ENCODE data around the gene STAT5A.
A peak's percentile ranks its signal among the peaks of the same experiment; 100 is the strongest.
"Not testable (repeated sequence)": the region's sequence is repeated elsewhere in the genome, so short reads cannot be mapped to it uniquely, and the experiment has no call there.

The STAT5A gene

DNA sequence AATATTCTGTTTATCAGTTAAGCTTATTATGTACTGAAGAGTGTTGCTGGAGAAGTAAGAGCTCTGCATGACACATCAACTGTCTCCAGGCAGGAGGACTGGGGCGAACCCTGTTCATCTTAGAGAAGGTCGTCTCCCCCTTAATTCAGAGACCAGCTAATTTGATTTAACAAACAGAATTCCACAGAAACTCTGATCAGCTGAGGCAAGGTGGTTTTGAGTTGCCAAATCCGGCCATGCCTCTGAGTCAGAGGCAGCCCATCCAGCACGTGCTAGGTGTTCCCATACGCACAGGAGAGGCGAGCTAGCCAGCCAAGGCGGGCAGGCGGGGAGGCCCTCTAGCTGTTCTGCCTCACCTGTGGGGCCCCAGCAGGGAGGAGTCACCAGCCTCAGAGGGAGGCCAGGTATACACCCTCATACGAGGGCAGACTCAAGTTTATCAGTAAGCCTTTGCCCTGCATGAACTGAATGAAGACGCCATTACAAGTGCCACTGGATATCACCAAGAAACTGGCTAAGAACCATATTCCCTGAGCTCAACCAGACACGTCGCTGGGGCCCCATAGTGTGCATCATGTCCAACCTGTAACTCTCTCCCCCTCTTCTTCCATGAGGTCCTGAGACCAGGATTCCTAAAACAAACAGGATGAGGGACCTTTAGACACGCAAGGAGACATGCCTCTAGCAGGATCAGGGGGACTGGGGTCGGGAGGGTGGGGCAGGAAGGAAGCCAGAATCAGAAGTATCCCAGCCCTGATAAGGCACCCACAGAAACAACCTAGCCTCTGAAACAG, 25.7 kb downstream of the STAT5A start:
- H3K4me1 Mint-ChIP-seq (ENCODE audit: low read depth), result peaks cover 87% of the 10 kb centered on the region
- peak overlapping the region; percentile 37 for H3K4me3 Mint-ChIP-seq
- no peaks in the 10 kb centered on the region for H3K9me3 Mint-ChIP-seq

GRCh38 chr17:42315402-42316156, 27.3 kb downstream of the STAT5A start:
- H3K27me3 Mint-ChIP-seq, result no peaks in the 10 kb centered on the region
- H3K4me3 Mint-ChIP-seq, result no peak overlapping the region
- peaks cover 84% of the 10 kb centered on the region for H3K4me1 Mint-ChIP-seq (ENCODE audit: low read depth)
- H3K36me3 Mint-ChIP-seq (ENCODE audit: low read depth), result peaks cover 67% of the 10 kb centered on the region
- H3K27ac Mint-ChIP-seq, result peak overlapping the region; percentile 56
- H3K9me3 Mint-ChIP-seq, result no peaks in the 10 kb centered on the region

More for the DNA sequence above, 25.7 kb downstream of the STAT5A start:
- Mint-ChIP-seq H3K27ac (peak overlapping the region; percentile 78), H3K27me3 (no peaks in the 10 kb centered on the region), H3K36me3 (ENCODE audit: low read depth) (peaks cover 71% of the 10 kb centered on the region)

- Mint-ChIP-seq H3K27ac (no peak overlapping the region), H3K36me3 (ENCODE audit: low read depth) (peaks cover 64% of the 10 kb centered on the region), H3K4me3 (peak overlapping the region; percentile 50), H3K27me3 (no peaks in the 10 kb centered on the region), H3K9me3 (no peaks in the 10 kb centered on the region), H3K4me1 (ENCODE audit: low read depth) (peaks cover 81% of the 10 kb centered on the region)
Observed at GRCh38 chr17:42316755-42317154, 28.5 kb downstream of the STAT5A start.

GRCh38 chr17:42317266-42317845, 29.1 kb downstream of the STAT5A start:
- no peaks in the 10 kb centered on the region for H3K27me3 Mint-ChIP-seq
- H3K27ac Mint-ChIP-seq, result no peak overlapping the region
- H3K9me3 Mint-ChIP-seq, result no peaks in the 10 kb centered on the region
- H3K4me3 Mint-ChIP-seq, result no peak overlapping the region
- peaks cover 66% of the 10 kb centered on the region for H3K36me3 Mint-ChIP-seq (ENCODE audit: low read depth)
- H3K4me1 Mint-ChIP-seq (ENCODE audit: low read depth), result peaks cover 81% of the 10 kb centered on the region

GRCh38 chr17:42317967-42318366, 29.7 kb downstream of the STAT5A start:
- not testable (repeated sequence) for H3K27ac Mint-ChIP-seq

DNA sequence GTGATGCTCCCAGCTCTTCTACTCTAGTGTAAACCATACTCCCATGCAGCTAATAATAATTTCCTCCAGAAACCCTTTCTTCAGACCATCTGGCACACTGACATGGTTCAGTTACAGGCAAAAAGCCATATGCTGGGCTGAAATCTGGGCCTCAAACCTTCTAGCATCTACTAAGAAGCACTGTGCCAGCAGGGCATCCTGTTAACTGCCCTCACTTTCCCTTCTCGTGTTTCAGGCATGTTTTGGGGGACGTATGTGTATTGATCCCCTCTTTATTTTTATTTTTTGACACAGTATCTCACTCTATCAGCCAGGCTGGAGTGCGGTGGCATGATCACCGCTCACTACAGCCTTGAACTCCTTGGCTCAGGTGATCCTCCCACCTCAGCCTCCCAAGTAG, 33.3 kb downstream of the STAT5A start:
- Mint-ChIP-seq H3K4me3 (no peak overlapping the region), H3K27ac (peak overlapping the region; percentile 59), H3K36me3 (ENCODE audit: low read depth) (peaks cover 72% of the 10 kb centered on the region), H3K27me3 (no peaks in the 10 kb centered on the region), H3K4me1 (ENCODE audit: low read depth) (peaks cover 63% of the 10 kb centered on the region), H3K9me3 (no peaks in the 10 kb centered on the region)

More at GRCh38 chr17:42317967-42318366, 29.7 kb downstream of the STAT5A start:
- H3K9me3 Mint-ChIP-seq, H3K4me3 Mint-ChIP-seq, H3K27me3 Mint-ChIP-seq: not testable (repeated sequence)
- Mint-ChIP-seq H3K4me1 (ENCODE audit: low read depth) (peaks cover 81% of the 10 kb centered on the region), H3K36me3 (ENCODE audit: low read depth) (peaks cover 72% of the 10 kb centered on the region)

DNA sequence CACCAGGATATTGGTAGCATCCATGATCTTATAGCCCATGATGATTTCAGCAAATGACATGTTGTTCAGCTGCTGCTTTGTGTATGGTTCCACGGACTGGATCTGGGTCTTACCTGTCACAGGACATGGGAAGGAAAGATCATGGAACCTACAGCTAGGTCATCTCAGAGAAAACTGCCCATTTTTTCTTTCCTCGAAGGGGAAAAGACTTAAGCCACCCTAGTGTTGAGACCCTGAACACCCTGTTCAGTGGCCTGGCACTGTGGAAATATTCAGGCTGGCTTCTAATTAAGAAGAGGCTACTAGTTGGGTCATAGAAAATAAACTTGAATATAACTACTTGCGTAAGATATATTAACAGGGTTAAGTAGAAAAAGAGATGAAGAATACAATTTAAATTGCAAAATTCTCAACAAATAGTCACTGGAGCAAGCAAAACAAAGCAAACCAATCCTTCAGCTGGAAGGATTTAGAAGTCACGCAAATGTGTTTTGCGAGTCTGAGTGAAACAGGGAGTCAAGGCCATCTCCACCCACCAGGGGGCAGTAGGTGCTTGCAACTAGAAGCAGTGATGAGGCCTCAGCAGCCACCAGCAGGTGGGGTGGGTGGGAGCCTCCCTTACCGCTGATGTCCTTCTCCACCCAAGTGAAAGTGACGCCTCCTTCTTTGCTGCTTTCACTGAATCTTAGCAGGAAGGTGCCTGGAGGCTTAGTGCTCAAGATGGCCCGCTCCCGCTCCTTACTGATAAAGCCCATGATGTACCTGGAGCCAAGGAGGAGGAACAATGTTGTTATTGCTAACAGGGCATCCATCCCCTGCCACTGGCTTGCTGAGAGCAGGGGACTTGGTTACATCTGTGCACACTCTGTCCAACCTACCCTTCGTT, 34.3 kb downstream of the STAT5A start:
- Mint-ChIP-seq H3K4me1 (ENCODE audit: low read depth) (peaks cover 52% of the 10 kb centered on the region), H3K36me3 (ENCODE audit: low read depth) (peaks cover 71% of the 10 kb centered on the region), H3K27ac (peak overlapping the region; percentile 38), H3K27me3 (no peaks in the 10 kb centered on the region), H3K9me3 (no peaks in the 10 kb centered on the region), H3K4me3 (no peak overlapping the region)

DNA sequence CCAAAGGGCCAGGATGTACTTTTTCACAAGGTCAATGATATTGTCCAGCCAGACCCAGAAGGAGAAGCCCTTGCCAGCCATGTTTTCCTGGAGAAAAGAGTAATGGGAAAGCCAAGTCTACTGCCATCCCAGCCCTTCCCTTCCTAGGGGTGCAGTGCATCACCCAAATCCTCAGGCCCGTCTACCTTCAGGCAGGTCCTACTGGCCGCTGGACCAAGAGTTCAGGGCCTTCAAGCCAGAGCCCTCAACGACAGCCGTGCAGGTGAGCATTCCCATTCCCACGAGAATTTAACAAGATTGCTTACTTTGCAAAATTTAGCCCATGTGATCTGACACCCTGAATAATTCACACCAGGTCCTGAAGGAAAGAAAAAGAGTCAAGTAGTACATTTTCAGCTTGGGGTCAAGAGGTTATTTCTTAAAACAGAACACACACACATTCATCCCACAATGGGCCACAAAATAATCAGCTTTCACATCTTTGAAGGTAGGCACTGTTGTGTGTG, 35.0 kb downstream of the STAT5A start:
- Mint-ChIP-seq H3K9me3 (no peaks in the 10 kb centered on the region), H3K4me3 (no peak overlapping the region), H3K27ac (peak overlapping the region; percentile 38), H3K4me1 (ENCODE audit: low read depth) (peaks cover 51% of the 10 kb centered on the region), H3K27me3 (no peaks in the 10 kb centered on the region), H3K36me3 (ENCODE audit: low read depth) (peaks cover 68% of the 10 kb centered on the region)

- H3K9me3 Mint-ChIP-seq, result no peaks in the 10 kb centered on the region
- H3K27me3 Mint-ChIP-seq, result no peaks in the 10 kb centered on the region
- peaks cover 40% of the 10 kb centered on the region for H3K4me1 Mint-ChIP-seq (ENCODE audit: low read depth)
- H3K4me3 Mint-ChIP-seq, result no peak overlapping the region
- H3K36me3 Mint-ChIP-seq (ENCODE audit: low read depth), result peaks cover 73% of the 10 kb centered on the region
- H3K27ac Mint-ChIP-seq, result peak overlapping the region; percentile 63
Observed at GRCh38 chr17:42325026-42325425, 36.7 kb downstream of the STAT5A start.

DNA sequence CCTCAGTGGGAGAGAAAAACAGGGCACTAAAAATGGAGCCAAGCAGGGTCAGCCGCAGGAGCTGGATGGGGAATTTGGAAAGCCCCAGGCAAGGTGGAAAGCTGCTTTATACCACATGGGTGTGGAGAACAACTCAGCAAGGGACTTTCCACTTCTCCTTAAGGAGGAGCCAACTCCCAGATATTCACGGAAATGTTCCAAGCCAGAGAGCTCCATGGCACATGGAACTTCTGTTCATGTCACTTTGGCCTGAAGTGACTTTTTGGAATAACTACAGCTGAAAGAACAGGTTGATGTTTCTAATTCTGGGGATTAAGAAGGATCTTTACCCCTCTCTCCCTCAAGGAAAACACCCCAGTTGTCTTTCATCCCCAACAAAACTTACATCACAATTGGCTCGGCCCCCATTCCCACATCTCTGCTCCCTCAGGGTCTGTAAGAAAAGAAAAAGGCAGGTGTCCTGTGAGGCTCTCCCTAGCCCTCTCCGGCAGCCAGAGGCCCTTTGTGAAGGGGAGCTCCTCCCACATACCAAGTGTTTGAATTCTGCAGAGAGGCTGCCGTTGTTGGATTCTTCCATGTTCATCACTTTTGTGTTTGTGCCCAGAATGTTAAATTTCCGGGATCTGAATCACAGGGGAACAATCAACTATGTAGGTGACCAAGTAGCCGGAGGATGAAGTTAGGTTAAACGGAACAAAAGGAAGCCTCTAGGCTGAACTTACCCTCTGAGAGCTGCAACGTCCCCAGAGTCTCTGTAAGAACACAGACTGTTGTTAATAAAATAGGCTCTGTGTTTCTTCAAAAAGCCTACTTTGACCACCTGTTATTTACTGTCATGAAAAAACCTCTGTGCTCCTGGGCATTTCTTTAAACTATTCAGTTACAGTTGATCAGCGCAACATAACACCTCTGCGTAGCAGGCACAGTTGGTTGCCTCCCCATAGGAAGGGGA, 41.0 kb downstream of the STAT5A start:
- H3K27me3 Mint-ChIP-seq, result no peaks in the 10 kb centered on the region
- H3K36me3 Mint-ChIP-seq (ENCODE audit: low read depth), result peaks cover 67% of the 10 kb centered on the region
- no peaks in the 10 kb centered on the region for H3K9me3 Mint-ChIP-seq
- no peak overlapping the region for H3K4me3 Mint-ChIP-seq
- peak overlapping the region; percentile 42 for H3K27ac Mint-ChIP-seq
- H3K4me1 Mint-ChIP-seq (ENCODE audit: low read depth), result peaks cover 21% of the 10 kb centered on the region

- Mint-ChIP-seq H3K4me3 (peak overlapping the region; percentile 41), H3K36me3 (ENCODE audit: low read depth) (peaks cover 75% of the 10 kb centered on the region), H3K4me1 (ENCODE audit: low read depth) (peaks cover 42% of the 10 kb centered on the region), H3K9me3 (no peaks in the 10 kb centered on the region), H3K27ac (peak overlapping the region; percentile 75), H3K27me3 (no peaks in the 10 kb centered on the region)
Observed at GRCh38 chr17:42333053-42333452, 44.8 kb downstream of the STAT5A start.

GRCh38 chr17:42334677-42335076, 46.4 kb downstream of the STAT5A start:
- Mint-ChIP-seq H3K4me1 (ENCODE audit: low read depth) (peaks cover 56% of the 10 kb centered on the region), H3K36me3 (ENCODE audit: low read depth) (peaks cover 74% of the 10 kb centered on the region), H3K27me3 (no peaks in the 10 kb centered on the region), H3K27ac (no peak overlapping the region), H3K4me3 (no peak overlapping the region), H3K9me3 (no peaks in the 10 kb centered on the region)

GRCh38 chr17:42337442-42337841, 49.1 kb downstream of the STAT5A start:
- H3K4me1 Mint-ChIP-seq (ENCODE audit: low read depth), result peaks cover 83% of the 10 kb centered on the region
- peak overlapping the region; percentile 63 for H3K4me3 Mint-ChIP-seq

More at GRCh38 chr17:42337442-42337841, 49.1 kb downstream of the STAT5A start:
- Mint-ChIP-seq H3K36me3 (ENCODE audit: low read depth) (peaks cover 77% of the 10 kb centered on the region), H3K27me3 (no peaks in the 10 kb centered on the region), H3K9me3 (no peaks in the 10 kb centered on the region), H3K27ac (peak overlapping the region; percentile 93)
